ENCODE results near the gene ALG2.

ALG2 gene, protein sequence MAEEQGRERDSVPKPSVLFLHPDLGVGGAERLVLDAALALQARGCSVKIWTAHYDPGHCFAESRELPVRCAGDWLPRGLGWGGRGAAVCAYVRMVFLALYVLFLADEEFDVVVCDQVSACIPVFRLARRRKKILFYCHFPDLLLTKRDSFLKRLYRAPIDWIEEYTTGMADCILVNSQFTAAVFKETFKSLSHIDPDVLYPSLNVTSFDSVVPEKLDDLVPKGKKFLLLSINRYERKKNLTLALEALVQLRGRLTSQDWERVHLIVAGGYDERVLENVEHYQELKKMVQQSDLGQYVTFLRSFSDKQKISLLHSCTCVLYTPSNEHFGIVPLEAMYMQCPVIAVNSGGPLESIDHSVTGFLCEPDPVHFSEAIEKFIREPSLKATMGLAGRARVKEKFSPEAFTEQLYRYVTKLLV

DNA sequence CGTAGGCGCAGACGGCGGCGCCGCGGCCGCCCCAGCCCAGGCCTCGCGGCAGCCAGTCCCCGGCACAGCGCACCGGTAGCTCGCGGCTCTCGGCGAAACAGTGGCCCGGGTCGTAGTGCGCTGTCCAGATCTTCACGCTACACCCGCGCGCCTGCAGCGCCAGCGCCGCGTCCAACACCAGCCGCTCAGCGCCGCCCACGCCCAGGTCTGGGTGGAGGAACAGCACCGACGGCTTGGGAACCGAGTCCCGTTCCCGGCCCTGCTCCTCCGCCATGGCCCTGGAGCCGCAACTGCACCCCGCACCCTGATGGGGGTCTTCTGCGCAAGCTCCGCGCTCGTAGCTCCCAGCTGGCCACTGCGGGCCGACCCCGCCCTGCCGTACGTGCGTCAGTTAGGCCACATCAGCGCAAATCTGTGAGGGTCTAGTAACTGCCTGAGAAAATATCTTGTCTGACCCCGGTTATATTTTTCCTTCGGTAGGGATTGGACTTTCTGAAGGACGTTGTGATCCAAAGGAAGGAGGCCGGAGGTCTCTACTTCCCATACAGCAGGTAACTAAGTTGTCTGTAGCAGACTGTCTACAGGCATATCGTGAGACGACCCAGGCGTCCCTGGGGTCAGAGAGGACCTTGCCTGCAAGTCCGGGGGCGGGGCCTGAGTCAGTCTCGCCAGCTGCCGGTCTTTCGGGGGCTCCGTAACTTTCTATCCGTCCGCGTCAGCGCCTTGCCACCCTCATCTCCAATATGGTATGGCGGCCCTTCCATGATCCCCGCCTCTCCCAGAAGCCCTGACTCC is at the start of gene ALG2, which contains the start of gene SEC61B:
ALG2 (minus strand) TSS at position 322 of the 795 bp plus-strand sequence; CDS start at position 274, 48 bp downstream.
SEC61B (plus strand) TSS at position 662 of the 795 bp plus-strand sequence; CDS start at position 744, 82 bp downstream.
- DNase-seq = peak; percentile 95

DNA sequence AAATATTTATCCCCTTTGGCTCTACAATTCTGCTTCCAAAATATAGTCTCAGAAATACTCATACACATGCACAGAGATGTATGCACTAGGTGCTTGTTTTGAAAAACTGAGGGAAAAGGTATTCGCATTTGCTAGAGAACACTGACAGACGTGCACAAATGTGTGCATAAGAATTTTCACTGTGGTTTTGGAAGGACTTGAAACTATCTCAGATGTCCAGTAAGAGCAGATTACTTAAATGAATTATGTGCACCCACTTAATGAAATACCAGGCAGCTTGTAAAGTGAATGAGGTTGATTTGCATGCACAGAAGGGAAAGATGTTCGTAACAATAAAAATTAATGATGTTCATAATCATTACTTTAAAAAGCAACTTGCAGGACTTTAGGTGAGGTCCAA is 48.7 kb upstream of the ALG2 start:
- no peak for DNase-seq

DNA sequence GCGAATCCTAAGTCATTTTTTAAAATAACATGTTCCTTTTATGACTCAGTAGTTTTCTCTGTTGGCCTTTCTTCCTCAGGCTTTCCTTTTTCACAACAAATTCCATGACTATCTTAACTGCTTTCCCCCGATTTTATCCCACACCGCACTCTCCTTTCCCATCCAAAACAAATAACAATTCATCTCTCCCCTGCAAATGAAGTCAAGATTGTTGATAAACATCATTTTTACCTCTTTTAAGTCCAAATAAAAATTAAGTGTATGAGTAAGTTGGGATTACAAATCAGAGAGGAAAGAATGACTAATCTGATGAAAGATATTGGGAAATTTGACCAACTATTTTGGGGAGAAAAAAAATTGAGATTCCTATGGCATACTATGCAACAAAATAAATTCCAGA is 47.7 kb upstream of the ALG2 start:
- no peak for DNase-seq

DNA sequence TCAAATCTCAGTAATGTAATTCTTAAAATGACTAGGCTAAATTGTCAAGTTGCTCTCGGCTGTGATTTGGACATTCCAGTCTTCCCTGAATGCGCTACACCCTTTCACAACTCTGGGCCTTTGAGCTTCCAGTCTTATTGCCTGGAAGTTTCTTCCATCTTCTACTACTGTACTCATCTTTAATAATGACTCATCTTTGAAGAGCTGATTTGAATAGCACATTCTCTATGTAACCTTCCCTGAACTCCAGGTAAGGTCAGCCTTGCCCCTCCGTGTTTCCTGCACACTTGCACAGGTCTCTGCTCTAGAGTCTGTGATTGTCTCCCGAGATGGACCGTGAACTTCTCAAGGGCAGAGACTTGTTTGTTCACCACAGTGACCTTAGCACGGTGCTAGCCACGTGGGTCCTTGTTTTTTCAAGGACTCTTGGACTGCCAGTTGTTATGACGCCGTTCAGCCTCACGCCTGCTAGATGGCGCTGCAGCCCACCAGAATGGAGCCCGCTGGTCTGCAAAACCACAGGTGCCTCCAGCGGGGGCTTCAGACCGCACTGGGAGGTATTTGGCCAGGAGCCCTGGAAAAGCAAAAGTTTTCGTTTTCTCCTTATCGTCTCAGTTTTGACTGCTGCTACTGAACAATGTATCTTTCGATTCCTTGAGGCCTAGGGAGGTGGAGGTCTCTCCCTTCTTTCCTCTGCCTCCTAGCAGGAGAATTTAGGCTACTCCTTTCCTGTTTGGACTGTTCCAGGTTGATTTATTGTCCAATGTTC is 44.7 kb upstream of the ALG2 start:
- DNase-seq = peak; percentile 61

- peak; percentile 42 for DNase-seq
Observed at GRCh38 chr9:99265691-99266090, 43.9 kb upstream of the ALG2 start.

DNA sequence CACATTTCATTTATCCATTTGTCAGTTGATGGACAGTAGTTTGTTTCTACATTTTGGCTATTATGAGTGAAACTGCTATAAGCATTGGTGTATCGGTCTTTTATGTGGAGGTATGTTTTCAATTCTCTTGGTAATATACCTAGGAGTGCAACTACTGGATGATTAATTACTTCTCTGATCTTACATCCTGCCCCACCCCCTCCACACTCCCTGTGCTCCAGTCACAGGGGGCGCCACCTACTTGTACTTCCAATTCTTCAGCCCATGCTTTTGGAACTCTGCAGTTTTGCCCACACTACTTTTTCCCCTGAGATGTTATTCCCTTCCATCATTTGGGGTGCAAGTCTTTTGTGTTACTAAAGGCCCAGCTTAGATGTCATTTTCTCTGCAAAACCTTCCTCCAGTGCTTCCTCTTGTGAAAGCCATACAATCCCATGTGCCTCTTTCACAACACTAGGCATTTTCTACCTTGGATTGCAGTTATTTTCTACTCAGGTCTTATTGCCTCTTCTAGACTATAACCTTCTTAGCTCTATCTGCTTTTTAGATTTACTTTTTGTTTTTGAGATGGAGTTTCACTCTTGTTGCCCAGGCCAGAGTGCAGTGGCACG is 42.4 kb upstream of the ALG2 start:
- no peak for DNase-seq

GRCh38 chr9:99262949-99263418 is 41.2 kb upstream of the ALG2 start:
- no peak for DNase-seq

DNA sequence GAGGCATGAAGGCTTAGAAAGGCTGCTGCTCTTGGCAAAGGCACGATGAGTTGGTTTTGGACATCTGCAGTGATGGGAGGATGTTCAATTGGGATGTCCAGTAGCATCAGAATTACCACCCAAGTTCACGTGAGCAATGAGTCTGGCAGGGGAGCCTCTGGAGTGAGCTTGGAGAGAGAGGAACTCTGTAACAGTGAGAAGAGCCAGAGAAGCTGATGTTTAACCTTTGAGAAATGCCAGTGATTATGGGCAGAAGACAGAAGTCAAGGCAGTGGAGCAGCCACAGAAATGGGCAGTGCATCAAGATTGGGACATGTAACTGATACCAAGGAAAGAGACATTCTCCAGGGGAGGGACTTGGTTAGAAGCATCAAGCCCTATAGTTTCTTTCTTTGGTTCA is 40.2 kb upstream of the ALG2 start:
- DNase-seq = no peak

DNA sequence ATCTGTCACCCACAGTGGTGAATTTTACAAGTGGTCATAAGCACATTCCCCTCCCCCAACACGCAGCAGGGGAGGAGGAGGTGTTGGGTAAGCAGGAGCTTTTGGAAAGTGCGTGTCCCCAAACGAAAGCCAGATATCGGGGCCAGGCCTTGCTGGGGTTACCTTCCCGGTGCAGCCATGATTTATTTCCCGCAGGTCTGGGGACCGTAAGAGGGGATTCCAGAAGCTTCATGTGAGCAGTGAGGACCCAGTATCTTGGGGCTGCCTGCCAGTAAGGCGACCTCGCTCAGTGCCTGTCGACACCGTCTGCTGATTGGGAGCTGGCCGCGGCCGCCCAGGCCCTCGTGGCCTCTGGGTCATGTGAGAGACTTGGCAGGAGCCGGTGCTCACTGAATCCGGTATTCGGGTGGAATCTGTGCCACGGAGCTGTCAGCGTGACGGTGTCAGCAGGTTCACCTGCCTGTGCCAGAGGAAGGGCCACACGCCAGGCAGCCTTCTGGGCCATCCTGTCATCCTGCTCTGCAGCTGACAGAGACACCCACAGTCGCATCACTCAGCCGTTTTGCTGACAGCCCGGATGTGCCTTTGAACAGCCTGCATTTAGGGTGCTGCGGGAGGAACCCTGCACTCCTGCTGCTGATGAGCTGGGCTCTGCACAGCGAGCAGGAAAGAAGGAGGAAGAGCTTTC is 37.6 kb upstream of the ALG2 start:
- DNase-seq = no peak

GRCh38 chr9:99257723-99258389 is 36.1 kb upstream of the ALG2 start:
- no peak for DNase-seq

DNA sequence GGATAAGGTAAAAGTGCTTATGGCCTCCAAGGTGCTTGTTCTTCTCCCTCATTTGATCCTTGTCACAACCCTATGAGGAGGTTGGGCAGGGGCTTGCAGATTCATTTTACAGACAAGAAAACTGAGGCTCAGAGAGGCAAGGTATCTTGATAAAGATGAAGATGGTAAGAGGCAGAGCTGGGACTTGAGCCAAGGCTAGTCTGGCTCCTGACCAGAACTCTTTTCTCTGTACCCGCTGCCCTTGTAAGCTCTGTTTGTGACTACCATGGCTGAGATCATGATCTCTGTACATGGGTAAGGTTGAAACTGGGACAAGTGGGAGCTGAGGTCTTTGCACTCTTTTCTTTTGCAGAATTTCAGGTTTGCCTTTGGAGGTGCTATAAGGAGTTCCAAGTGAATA is 33.9 kb upstream of the ALG2 start:
- DNase-seq = no peak

GRCh38 chr9:99253772-99254431 is 32.2 kb upstream of the ALG2 start:
- DNase-seq = no peak

- no peak for DNase-seq
Observed at GRCh38 chr9:99253134-99253533, 31.4 kb upstream of the ALG2 start.

DNA sequence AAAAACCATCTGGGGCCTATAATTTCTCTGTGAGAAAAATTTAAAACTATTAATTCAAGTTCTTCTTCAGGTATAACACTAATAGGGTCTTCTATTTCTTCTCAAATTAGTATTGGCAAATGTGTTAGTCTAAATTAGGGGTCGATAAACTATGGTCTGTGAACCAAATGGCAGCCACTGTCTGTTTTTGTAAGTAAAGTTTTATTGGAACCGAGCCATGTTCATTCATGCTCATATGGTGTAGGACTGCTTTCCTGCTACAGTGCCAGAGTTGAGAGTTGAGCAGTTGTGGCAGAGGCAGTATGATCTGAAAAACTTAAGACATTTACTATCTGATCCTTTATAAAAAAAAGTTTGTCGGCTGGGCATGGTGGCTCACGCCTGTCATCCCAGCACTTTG is 29.4 kb upstream of the ALG2 start:
- DNase-seq = no peak

DNA sequence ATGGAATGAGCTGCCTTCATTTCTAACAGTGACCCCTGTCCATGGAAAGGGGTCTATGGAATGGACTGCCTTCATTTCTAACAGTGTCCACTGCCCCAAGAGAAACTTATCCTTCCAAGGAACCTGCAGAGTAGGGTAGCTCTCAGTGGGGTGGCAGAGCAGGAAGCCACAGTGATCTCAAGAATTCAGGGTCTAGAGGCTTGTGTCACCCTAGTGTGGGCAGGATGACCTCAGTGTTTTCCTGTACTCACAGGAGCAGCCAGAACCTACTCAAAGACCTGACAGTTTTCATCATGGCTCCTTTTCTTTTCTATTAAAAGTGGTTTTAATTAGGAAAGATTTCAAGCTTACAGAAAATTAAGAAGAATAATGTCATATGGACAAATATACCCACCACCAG is 27.9 kb upstream of the ALG2 start:
- no peak for DNase-seq

GRCh38 chr9:99244344-99245260 is 22.9 kb upstream of the ALG2 start:
- no peak for DNase-seq

DNA sequence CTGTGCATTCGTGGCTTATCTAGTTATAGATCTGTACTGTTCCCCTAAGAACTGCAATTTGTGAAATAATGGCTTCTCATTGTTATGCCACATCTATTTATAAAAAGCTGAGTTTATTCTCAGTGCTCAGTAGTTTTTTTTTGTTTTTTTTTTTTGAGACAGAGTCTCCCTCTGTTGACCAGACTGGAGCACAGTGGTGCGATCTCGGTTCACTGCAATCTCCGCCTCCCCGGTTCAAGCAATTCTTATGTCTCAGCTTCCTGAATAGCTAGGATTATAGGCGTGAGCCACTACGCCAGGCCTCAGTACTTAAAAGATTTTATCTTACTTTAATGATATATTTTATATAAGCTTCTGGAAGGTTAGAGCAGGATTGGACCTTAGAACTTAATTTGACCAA is 19.4 kb upstream of the ALG2 start:
- DNase-seq = no peak

GRCh38 chr9:99239341-99240060 is 17.8 kb upstream of the ALG2 start:
- DNase-seq = no peak

DNA sequence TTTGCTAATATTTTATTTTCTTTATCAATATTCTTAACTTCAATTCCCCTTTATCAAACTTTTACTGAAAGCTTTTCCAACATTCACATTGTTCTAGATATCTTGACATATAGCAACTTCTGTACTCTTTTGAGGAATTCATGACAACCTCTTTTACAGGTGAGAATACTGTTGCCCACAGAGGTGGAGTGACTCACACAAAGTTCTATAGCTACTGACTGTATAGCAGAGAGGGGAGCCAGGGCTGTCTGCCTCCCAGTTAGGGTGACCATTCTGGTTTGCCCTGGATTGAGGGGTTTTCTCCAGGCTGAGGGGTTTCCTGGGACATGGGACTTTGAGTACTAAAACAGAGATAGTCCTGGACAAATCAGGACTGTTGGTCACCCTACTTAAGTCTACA is 16.6 kb upstream of the ALG2 start:
- no peak for DNase-seq

Data from NCI-H1105 treated with DMSO at 0.1 percent for 48 hours (cell line).